Measurements from ENCODE around the gene CAP2. TPM values are rescaled to one million over a fixed set of nuclear protein-coding genes. Genes with fewer than 3 reads are reported as not detected.

The CAP2 gene
- total RNA-seq, 1 experiment from 2014 or later: 37.0 TPM

- ChIA-PET POLR2A (no interaction called here), CTCF (interaction anchor here (0.6 kb wide), 1 partner anchor 251 kb away, joined by 6 read pairs; the partner anchor contains the start of gene FAM8A1)
- TF ChIP-seq POLR2AphosphoS5 (IDR thresholded peaks at IDR 0.05; ENCODE audit: low read depth, low read length) (no peak), REST (IDR thresholded peaks at IDR 0.05; ENCODE audit: insufficient read depth in 1 of 2, low read depth in 2 of 2, low read length in 1 of 2) (no peak), CTCF (IDR thresholded peaks at IDR 0.05) (no peak), TCF7L2 (IDR thresholded peaks at IDR 0.05; ENCODE audit: low read depth, low read length) (no peak), SIN3A (IDR thresholded peaks at IDR 0.05; ENCODE audit: borderline replicate concordance, insufficient read depth, low read depth, low read length) (no peak)
- in situ Hi-C loops (cut with HindIII; ENCODE audit: low pct_unique_long_range_greater_than_20kb, low sequenced_read_pairs) (no loop called here), intact Hi-C loops (cut with micrococcal nuclease; ENCODE audit: unreplicated experiment) (no loop called here)
- Histone ChIP-seq H3K27me3 (ENCODE audit: control insufficient read depth, insufficient read depth, low read length) (no peaks in the 10 kb centered on the region), H3K4me1 (ENCODE audit: control insufficient read depth, insufficient read depth, low read length) (0 out of 2 replicates have a peak, but pooled peaks cover under 1% of the 10 kb centered on the region), H3K4me3 (ENCODE audit: low read depth in 2 of 2, low read length in 2 of 2) (no peak overlapping the region), H3K27ac (ENCODE audit: low read length) (no peak overlapping the region), H3K36me3 (ENCODE audit: control insufficient read depth, insufficient read depth, low read length) (no peaks in the 10 kb centered on the region), H3K9me3 (ENCODE audit: control insufficient read depth, insufficient read depth, low read depth, low read length) (no peaks in the 10 kb centered on the region)
- DNase-seq (ENCODE audit: low read depth, low spot score) (no peak), ATAC-seq (peak; percentile 48)
- no TSS peak for BruUV-seq (replicated peaks)
These were observed 44.0 kb upstream of the CAP2 start for GRCh38 chr6:17349427-17349826.

GRCh38 chr6:17352302-17352701 lies 41.1 kb upstream of the CAP2 start:
- CTCF ChIA-PET: interaction anchor here (0.6 kb wide), 1 partner anchor 1862 kb away, joined by 3 read pairs; no protein-coding TSS in a partner anchor
- intact Hi-C loops (cut with micrococcal nuclease; ENCODE audit: unreplicated experiment): no loop called here
- no peak overlapping the region for H3K27ac ChIP-seq (ENCODE audit: low read length)

More at GRCh38 chr6:17352302-17352701, 41.1 kb upstream of the CAP2 start:
- Histone ChIP-seq H3K9me3 (ENCODE audit: control insufficient read depth, insufficient read depth, low read depth, low read length) (no peaks in the 10 kb centered on the region), H3K4me3 (ENCODE audit: low read depth in 2 of 2, low read length in 2 of 2) (no peak overlapping the region), H3K27me3 (ENCODE audit: control insufficient read depth, insufficient read depth, low read length) (no peaks in the 10 kb centered on the region), H3K36me3 (ENCODE audit: control insufficient read depth, insufficient read depth, low read length) (no peaks in the 10 kb centered on the region), H3K4me1 (ENCODE audit: control insufficient read depth, insufficient read depth, low read length) (0 out of 2 replicates have a peak, but pooled peaks cover 7% of the 10 kb centered on the region)
- DNase-seq (ENCODE audit: low read depth, low spot score) (no peak), ATAC-seq (no peak)
- POLR2A ChIA-PET: no interaction called here
- in situ Hi-C loops (cut with HindIII; ENCODE audit: low pct_unique_long_range_greater_than_20kb, low sequenced_read_pairs): no loop called here
- no TSS peak for BruUV-seq (replicated peaks)
- TF ChIP-seq REST (IDR thresholded peaks at IDR 0.05; ENCODE audit: insufficient read depth in 1 of 2, low read depth in 2 of 2, low read length in 1 of 2): no peak
- TF ChIP-seq SIN3A (IDR thresholded peaks at IDR 0.05; ENCODE audit: borderline replicate concordance, insufficient read depth, low read depth, low read length): no peak
- no peak for TF ChIP-seq CTCF (IDR thresholded peaks at IDR 0.05)
- no peak for TF ChIP-seq POLR2AphosphoS5 (IDR thresholded peaks at IDR 0.05; ENCODE audit: low read depth, low read length)
- TF ChIP-seq TCF7L2 (IDR thresholded peaks at IDR 0.05; ENCODE audit: low read depth, low read length): no peak
